HG03139 (cell line): Measurements from ENCODE around the gene CSNK1G2.
"Not testable (repeated sequence)": the region's sequence is repeated elsewhere in the genome, so short reads cannot be mapped to it uniquely, and the experiment has no call there.

Experiments used
- ATAC-seq: cut with Tn5 transposase; IDR thresholded peaks from one replicate; pipeline ENCODE4 v1.9.1; 2021; ENCODE audit not compliant: unreplicated experiment

CSNK1G2 gene

GRCh38 chr19:1986357-1987162, 45.6 kb downstream of the CSNK1G2 start:
- no peak for ATAC-seq

- no peak for ATAC-seq
Observed at GRCh38 chr19:1987197-1988187, 46.5 kb downstream of the CSNK1G2 start.

GRCh38 chr19:1988464-1988863, 47.5 kb downstream of the CSNK1G2 start:
- not testable (repeated sequence) for ATAC-seq

GRCh38 chr19:1989513-1990229, 48.7 kb downstream of the CSNK1G2 start:
- ATAC-seq = no peak

GRCh38 chr19:1990230-1991017, 49.5 kb downstream of the CSNK1G2 start:
- no peak for ATAC-seq

- ATAC-seq = no peak
Observed at GRCh38 chr19:1991018-1991913, 50.3 kb downstream of the CSNK1G2 start.

GRCh38 chr19:1992759-1993260, 51.8 kb downstream of the CSNK1G2 start:
- no peak for ATAC-seq

- ATAC-seq = no peak
Observed at GRCh38 chr19:1997353-1998233, 56.6 kb downstream of the CSNK1G2 start.

GRCh38 chr19:1998712-1999708, 58.0 kb downstream of the CSNK1G2 start:
- ATAC-seq = no peak

- ATAC-seq = no peak
Observed at GRCh38 chr19:1999856-2000515, 59.0 kb downstream of the CSNK1G2 start.

- no peak for ATAC-seq
Observed at GRCh38 chr19:2003874-2004273, 62.9 kb downstream of the CSNK1G2 start.

- no peak for ATAC-seq
Observed at GRCh38 chr19:2010135-2010668, 69.2 kb downstream of the CSNK1G2 start.

- no peak for ATAC-seq
Observed at GRCh38 chr19:2011169-2011568, 70.2 kb downstream of the CSNK1G2 start.

GRCh38 chr19:2012941-2013682, 72.1 kb downstream of the CSNK1G2 start:
- ATAC-seq = no peak

GRCh38 chr19:2013683-2013961, 72.7 kb downstream of the CSNK1G2 start:
- ATAC-seq = no peak

- no peak for ATAC-seq
Observed at GRCh38 chr19:2014131-2014571, 73.2 kb downstream of the CSNK1G2 start.
